Raji (cell line): Measurements from ENCODE around the gene TRIM29.

ENCODE experiments used
- POLR2A ChIP-seq: IDR thresholded peaks from 2 replicates; pipeline ENCODE4 v1.6.1; 2011; ENCODE audit warnings: low read depth, low read length, control low read depth; ENCODE audit not compliant: insufficient read depth

Gene TRIM29

DNA sequence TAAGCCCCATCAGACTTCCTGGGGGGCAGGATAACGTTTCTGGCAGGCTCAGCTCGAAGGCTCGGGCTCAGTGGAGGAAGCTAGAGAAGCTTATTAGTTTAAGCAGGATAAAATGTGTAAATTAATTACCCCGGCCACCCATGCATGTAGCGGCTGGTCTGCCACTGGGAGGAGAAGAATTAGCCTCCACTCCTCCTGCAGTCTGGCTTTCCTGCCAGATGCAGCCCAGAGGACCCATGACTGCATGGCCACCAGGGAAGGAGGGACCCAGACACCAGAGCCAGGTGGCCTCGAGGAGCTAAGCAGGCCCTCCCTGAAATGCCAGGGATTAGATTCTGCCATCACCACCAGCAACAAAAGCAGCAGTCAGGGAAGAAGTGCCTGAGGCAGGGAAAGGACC lies 32.3 kb downstream of the TRIM29 start:
- no peak for TF ChIP-seq POLR2A

DNA sequence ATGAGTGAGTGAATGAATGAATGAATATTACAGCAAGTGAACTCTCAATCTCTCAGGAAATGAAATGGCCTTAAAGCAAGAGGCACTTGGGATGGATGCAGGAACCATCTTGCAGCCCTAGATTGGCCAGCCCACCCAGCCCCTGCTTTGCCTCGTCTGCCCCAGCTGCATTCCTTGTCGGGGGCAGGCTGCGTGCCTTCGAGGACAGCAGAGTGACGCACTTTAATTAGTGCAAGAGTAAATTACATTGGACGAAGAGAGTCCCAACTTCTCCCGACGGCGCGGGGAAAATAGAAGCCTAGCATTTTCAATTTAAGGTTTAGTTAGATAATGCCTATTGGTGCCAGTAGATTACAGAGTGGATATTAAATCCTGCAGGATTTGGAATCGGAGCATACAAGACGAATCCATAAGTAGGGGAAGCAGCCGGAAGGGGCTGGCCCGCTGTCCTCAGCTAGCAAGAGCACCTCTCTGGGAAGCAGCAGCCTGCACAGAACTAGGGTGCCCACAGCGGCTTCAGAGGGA lies 33.8 kb downstream of the TRIM29 start:
- TF ChIP-seq POLR2A = no peak

DNA sequence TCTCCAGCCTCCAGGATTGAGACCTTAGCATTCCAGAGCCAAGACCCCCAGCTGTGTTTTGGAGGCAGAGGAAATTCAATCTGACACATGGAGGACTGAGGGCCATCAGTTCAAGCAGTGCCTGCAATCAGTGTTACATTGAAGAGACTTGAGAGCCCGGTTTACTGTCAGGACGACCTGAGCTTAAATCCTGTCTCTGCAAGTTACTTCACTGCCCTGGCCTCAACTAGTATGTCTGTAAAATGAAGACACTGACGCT lies 35.1 kb downstream of the TRIM29 start:
- TF ChIP-seq POLR2A = no peak

DNA sequence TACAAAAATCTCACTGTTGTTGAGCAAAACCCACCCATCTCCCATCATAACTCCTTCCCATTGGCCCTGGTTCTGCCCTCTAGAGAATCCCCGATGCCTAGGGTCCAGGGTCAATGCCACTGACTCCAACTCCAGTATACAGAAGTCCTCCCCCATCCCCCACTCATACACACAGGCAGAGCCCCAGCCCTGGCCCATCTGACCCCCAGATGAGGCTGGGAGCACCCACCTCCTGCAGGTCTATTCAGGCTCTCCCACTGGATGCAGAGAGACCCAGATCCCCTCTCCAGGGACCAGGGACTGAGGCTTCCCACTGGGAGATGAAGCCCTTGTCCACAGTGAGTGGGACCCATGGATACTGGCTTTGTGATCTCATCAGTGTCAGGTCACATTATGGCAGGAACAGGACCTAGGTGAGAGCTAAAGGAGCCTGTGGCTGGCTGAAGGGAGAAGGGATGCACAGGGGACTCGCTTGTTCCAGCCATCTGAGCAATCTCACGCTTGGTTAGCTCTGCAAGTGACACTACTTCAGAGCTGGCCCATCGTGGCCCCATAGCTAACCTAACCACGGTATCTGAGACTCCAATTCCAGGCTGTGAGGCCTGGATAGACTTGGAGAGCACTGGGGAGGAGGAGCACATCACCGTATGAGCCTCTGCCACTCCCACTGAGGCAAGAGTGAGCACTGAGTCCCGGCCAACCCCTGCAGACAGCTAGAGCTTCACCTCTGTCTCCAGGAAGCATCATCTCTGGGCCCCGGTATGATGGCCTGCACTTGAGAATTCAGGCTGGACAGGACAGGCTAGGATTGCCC lies 35.7 kb downstream of the TRIM29 start:
- no peak for TF ChIP-seq POLR2A

DNA sequence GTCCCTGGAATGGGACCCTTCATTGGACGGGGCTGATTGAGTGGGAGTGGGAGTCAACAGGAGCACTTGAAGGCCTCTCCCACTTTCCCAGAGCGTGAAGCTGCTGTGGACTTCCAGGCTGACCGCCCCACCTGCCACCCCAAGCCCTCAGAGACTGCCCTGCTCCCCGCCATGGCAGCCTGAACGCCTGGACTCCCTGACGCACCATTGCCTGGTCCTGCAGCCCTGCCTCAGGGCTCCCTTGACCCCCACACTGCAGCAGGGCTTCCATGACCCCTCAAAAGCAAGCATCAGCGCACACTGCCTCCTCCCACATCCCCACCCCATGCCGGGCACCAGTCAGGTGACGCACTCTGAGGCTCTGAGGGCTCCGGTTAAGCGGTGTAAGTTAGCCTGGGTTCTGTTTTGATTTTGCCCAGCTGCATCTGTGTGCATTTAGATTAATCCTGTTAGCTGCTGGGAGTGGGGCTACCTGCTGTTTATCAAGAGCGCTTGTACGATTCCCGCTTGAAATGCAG lies 39.4 kb downstream of the TRIM29 start:
- no peak for TF ChIP-seq POLR2A

DNA sequence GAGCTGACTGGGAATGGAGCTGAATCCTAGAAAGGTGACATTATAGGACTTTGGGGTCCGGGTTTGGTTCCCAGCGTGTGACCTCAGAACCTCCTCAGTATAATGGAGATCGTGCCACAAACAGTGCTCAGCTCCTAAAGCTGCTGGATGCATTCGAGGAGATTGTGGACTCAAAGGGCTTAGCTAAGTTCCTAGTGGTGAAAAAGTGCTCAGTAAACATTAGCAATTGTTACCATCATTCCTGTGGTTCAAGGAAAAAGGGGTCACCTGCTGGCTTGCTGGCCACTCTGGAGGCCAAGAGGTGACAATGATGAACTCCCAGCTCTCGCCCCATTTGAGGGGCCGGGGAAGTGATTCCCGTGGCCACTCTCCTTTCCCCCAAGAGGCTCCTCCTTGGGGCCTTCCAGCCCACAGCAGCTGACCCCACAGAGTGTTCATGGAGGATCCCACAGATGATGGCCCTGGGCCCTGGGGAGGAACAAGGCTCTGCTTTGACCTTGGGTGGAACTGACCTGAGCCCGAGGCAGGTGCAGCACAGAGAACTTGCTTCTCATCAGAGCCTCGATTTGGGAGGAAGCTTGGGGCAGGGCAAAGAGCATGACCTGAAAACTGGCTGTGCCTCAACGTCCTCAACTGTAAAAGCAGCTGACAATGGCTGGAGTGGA lies 40.1 kb downstream of the TRIM29 start:
- no peak for TF ChIP-seq POLR2A

DNA sequence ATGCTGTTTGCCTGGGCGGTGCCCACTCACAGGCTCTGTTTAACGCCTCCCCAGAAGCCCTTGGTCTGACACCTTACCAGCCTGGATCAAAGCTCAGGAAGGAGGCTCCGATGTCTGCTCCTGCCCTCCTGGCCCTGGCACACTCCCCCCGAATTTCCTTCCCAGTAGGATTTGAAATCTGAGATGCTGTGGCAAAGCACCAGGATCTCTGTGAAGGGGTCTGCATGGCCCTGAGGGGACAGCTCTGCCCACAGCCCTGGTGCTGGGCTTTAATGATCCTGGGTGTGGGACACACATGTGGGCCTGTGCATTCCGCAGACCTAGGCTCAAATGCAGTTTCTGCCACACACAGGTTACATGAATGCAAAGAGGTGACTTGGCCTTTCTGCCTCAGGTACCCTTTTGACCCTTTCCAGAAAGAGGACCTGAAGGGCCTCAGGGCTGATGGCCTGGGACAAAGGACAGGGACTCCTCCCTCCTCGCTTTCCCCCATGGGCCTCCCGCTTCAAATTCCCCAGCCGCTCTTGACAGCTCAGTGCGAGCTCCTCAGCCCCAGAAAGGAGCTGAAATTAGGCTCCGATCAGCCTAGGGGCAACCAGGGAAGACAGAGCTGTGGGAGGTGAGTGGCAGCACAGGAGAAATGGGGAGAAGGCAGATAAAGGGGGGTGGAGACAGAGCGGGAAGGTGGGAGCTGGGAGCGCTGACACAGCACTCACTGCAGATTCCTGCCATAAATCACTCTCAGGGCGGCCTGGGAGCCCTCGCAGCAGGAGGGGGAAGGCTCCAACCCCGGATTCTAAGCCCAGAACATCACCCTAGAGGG lies 41.3 kb downstream of the TRIM29 start:
- TF ChIP-seq POLR2A = no peak

DNA sequence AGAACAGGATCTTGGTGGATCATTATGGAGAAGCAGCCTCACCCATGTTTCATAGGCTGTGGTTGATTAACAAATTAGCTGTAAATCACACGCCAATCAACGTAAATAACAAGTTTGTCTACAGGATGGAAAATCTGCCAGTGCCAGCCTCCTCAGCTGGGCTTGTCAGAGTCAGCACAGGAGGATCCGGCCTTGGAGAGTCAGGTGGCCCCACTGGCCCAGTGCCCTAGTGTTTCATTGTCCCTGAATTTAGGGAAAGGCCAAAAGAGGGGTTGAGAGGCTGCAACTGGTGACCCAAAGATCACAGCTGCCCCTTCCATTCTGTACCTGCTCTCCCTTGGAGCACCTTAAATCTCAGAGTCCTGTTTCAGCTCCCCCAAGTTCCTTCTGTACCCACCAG lies 42.4 kb downstream of the TRIM29 start:
- no peak for TF ChIP-seq POLR2A

DNA sequence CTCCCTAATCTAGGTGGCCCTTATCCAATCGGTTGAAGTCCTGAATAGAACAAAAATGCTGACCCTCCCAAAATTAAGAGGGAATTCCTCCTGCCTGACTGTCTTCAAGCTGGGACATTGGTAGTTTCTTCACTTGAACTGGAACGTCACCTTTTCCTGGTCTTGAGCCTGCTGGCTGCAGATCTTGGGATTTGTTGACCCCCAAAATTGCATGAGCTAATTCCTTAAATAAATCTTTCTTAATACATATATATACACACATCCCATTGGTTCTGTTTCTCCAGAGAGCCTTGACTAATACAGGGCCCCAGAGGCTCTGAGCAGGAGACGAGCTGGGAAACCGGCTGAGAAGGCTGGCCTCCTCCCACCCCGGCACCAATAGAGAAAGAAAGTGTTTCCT lies 46.2 kb downstream of the TRIM29 start:
- no peak for TF ChIP-seq POLR2A

DNA sequence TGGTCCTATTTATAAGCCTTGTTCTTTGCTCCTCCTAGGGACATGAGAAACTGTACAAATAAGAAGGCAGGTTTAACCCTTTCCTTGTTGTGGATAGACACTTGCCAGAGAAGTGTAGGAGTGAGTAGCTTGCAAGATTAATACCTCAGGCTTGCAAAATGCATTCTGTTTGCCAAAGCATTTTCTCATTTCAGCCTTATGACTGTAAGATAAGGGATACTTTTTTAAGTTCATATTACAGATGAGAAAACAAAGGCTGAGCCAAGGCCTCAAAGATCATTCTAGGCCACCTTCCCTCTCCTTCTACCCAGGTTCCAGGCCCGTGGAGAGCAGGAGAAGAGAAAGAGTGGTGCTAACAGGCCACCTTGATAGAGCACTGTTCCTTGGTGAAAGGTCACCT lies 46.8 kb downstream of the TRIM29 start:
- TF ChIP-seq POLR2A = no peak

DNA sequence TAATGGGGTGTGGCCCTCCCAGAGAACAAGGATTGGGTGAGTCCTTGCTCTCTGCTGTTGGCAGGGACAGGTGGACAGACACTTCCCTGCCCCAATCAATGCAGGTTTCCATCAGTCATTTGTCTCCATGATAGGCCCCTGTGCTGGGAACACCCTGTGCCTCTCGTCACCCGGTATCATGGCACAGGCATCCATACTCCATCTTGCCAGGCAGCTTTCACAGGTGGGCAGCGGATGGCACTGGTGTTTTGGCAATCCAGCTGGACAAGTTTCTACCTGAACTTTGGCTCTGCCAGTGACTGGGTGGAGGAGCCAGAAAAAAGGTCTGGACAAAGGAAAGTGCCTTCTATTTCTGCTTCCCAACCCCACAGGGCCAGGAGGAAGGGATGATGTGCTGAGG lies 47.5 kb downstream of the TRIM29 start:
- TF ChIP-seq POLR2A = no peak

DNA sequence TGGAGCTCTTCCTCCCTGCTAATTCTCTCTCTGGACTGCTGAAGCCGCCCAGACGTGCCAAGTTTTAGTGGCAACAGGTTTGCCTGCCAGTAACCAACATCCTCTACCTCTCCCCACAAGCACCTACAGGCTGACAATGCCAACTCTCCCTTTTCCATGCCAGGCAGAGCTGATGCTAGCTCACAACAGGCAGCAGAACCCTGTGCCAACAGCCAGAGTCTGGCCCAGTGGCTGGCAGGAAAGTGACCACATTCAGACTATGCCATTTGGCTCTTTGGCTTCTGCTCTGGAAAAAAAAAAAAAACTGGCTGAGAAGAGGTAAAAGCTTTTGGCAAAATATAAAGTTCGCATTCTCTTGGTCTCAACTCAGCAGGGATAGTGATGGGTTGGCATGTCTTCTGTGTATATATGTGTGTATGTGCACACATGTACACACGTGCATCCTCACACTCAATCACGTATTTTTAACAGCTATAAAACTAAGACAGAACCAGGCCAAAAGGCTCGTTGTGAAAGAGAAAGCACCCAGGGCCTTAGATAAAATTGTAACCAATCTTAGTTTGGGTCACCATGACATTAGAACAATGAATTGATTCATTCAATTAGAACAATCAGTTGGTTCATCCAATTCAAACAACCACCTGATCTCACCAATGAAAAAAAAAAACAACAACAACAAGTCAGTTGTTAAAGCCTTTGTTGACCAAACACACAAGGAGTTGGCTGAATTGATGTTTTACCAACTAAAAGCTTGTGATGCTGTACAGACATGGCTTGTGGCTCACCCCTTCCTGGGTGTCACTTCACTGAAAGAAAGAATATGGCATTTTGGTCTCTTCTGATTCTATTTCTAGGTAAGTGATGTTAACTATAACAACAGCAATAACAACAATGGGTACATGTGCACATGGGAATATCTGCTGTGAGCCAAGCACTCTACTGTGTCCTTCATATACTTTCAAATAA lies 48.6 kb downstream of the TRIM29 start:
- TF ChIP-seq POLR2A = no peak

DNA sequence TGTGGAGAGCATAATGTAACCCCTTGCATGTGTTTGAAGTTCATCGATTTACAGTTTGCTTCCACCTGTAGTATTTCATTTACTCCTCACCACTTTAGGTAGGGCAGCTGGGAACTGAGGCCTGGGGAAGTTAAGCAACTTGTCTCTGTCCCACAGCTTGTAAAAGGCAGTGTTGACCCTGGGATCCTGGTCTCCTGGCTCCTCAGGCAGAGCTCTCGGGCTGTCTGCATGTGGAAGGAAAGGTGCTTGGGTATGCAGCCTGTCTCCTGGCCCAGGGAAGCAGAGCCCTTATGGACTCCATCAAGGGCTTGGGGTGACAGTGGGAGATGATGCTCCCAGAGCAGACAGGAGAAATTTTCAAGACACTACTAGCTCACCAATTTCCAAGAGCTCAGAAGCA lies 49.9 kb downstream of the TRIM29 start:
- no peak for TF ChIP-seq POLR2A

DNA sequence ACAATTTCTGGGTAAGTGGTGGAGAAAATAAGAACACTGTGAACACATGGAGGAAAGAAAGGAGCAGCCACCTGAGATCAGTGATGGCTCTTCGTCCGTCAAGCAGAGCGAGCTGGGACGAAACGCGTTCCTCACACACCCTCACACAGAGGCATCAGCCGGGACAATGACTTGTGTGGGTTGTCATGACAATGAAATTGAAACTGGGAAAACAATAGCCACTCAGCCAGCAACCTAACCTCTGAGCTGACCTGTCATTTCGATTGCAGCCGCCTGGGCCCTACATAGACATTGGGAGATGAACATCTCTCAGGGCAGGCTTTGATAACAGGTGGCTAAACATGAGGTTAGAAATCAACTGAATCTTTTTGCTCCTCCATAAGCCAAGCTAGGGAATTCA lies 51.3 kb downstream of the TRIM29 start:
- TF ChIP-seq POLR2A = no peak

DNA sequence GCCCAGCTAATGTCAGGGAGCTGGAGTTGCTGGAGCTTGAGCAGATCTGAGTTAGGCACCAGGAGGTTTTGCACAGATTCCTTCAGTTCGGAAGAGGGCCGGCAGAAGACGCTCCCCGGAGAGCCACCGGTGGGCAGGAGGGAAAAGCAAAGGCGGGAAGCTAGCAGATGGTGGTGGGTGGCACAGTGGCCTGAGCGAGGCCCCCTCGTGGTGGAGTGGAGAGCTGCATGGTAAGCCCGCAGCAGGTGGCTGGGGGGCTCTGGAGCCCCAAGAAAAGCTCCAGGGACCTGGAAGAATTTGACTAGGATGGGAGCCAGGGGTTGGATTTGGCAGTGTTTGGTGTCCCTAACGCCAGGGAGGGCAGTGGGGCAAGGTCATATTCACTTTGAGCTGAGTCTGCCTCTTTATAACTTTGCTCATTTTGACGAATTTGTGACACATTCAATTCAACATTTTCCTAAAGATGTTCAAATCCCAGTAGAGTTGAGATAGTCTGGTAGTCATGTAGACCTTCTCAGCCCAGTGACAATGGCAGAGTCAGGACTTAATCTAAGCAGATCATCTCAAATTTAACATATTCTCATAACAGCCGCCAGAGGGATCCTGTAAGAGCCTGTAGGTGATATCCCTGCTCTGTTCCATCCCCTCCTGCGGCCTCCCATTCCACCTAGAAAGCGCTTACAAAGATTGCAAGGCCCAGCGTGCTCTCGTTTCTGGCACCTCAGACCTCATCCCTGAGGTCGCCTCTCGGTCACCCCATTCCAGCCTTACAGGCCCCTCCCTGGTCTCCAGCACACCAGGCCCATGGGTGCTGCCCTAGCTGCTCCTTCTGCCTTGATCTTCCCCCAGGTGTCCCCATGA lies 57.9 kb downstream of the TRIM29 start:
- no peak for TF ChIP-seq POLR2A
